ENCODE data around the gene PALLD. TPM values are rescaled to one million over a fixed set of nuclear protein-coding genes. Genes with fewer than 3 reads are reported as not detected.

The PALLD gene
- total RNA-seq, 1 donor from 2014 or later = 16.4 TPM

DNA sequence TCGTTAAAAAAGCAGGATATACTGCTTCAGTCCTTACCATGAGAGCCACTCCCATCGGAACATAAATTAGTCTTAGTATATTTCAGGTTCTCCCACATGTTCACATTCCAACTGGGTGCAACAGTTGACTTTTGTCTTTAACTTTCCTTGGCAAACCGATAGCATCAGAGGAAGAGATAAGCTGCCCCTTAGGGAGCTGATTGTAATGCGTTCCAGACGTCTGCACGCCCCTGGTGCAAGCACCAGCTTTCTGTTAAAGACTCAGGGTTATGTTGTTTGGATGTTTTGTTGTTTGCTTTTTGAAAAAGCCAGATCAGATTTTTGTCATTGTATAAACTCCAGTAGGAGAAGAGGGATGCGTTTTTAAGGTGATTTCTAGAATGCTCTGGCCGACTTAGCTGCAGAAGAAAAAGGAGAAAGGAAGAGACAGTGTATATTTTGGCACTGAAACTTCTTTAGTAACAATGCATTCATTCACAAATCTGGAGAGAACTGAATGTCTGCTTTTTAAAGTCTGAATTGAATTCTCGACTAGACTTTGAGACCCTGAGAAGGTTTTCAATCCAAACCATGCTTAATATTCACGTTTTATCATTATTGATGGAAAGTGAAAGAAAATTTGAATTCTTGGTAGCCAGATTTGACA, 352.3 kb downstream of the PALLD start:
- no peak for DNase-seq (ENCODE audit: low spot score)
- Mint-ChIP-seq H3K27me3 (ENCODE audit: unreplicated experiment) (no peaks in the 10 kb centered on the region), H3K4me3 (ENCODE audit: unreplicated experiment) (no peak overlapping the region), H3K36me3 (ENCODE audit: low read depth, unreplicated experiment) (no peaks in the 10 kb centered on the region), H3K9me3 (ENCODE audit: unreplicated experiment) (no peaks in the 10 kb centered on the region), H3K27ac (ENCODE audit: unreplicated experiment) (no peak overlapping the region), H3K4me1 (ENCODE audit: unreplicated experiment) (peaks cover 32% of the 10 kb centered on the region)
- TF ChIP-seq, protein P1, sequence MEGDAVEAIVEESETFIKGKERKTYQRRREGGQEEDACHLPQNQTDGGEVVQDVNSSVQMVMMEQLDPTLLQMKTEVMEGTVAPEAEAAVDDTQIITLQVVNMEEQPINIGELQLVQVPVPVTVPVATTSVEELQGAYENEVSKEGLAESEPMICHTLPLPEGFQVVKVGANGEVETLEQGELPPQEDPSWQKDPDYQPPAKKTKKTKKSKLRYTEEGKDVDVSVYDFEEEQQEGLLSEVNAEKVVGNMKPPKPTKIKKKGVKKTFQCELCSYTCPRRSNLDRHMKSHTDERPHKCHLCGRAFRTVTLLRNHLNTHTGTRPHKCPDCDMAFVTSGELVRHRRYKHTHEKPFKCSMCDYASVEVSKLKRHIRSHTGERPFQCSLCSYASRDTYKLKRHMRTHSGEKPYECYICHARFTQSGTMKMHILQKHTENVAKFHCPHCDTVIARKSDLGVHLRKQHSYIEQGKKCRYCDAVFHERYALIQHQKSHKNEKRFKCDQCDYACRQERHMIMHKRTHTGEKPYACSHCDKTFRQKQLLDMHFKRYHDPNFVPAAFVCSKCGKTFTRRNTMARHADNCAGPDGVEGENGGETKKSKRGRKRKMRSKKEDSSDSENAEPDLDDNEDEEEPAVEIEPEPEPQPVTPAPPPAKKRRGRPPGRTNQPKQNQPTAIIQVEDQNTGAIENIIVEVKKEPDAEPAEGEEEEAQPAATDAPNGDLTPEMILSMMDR (IDR thresholded peaks at IDR 0.05; ENCODE audit: unreplicated experiment) = no peak

DNA sequence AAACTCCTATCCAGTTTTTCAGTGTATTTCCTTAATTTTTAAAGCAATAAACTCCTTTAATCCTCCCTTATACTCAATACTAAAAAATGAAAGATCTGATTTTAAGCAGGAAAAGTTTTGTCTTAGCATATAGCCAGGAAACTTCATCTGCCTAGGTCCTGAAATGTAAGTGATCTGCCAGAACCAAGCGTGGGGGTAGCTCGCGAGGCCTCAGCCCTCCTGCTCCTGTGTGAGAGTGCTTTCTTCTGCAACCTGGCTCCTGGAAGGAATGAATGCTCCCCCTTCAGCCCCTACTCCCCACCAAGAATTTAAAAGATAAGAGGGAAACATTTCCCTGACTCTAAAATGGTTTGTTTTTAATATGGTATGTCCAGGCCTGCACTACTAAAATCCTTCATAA, 353.1 kb downstream of the PALLD start:
- Mint-ChIP-seq H3K27me3 (ENCODE audit: unreplicated experiment) (no peaks in the 10 kb centered on the region), H3K36me3 (ENCODE audit: low read depth, unreplicated experiment) (no peaks in the 10 kb centered on the region), H3K27ac (ENCODE audit: unreplicated experiment) (no peak overlapping the region), H3K9me3 (ENCODE audit: unreplicated experiment) (no peaks in the 10 kb centered on the region), H3K4me3 (ENCODE audit: unreplicated experiment) (no peak overlapping the region), H3K4me1 (ENCODE audit: unreplicated experiment) (peaks cover 32% of the 10 kb centered on the region)
- no peak for DNase-seq (ENCODE audit: low spot score)
- TF ChIP-seq, protein P1 (IDR thresholded peaks at IDR 0.05; ENCODE audit: unreplicated experiment) = no peak

DNA sequence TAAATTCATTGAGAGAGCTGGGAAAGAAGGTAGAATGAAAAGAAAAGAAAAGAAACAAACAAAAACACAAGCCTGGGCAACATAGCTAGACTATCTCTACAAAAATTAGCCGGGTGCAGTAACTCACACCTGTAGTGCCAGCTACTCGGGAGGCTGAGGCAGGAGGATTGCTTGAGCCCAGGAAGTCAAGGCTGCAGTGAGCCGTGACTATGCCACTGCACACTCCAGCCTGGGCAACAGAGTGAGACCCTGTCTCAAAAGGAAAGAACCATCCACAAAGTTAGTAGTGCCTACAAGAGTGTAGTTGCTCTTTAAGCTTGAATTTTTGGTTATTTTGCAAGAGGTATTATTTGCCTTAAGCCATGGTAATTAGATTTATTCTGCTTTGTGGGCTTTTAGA, 355.5 kb downstream of the PALLD start:
- TF ChIP-seq, protein P1 (IDR thresholded peaks at IDR 0.05; ENCODE audit: unreplicated experiment) = no peak
- H3K4me1 Mint-ChIP-seq (ENCODE audit: unreplicated experiment) = peaks cover 32% of the 10 kb centered on the region
- no peaks in the 10 kb centered on the region for H3K36me3 Mint-ChIP-seq (ENCODE audit: low read depth, unreplicated experiment)
- H3K27ac Mint-ChIP-seq (ENCODE audit: unreplicated experiment) = no peak overlapping the region
- H3K9me3 Mint-ChIP-seq (ENCODE audit: unreplicated experiment) = no peaks in the 10 kb centered on the region
- H3K27me3 Mint-ChIP-seq (ENCODE audit: unreplicated experiment) = no peaks in the 10 kb centered on the region
- no peak for DNase-seq (ENCODE audit: low spot score)
- no peak overlapping the region for H3K4me3 Mint-ChIP-seq (ENCODE audit: unreplicated experiment)

DNA sequence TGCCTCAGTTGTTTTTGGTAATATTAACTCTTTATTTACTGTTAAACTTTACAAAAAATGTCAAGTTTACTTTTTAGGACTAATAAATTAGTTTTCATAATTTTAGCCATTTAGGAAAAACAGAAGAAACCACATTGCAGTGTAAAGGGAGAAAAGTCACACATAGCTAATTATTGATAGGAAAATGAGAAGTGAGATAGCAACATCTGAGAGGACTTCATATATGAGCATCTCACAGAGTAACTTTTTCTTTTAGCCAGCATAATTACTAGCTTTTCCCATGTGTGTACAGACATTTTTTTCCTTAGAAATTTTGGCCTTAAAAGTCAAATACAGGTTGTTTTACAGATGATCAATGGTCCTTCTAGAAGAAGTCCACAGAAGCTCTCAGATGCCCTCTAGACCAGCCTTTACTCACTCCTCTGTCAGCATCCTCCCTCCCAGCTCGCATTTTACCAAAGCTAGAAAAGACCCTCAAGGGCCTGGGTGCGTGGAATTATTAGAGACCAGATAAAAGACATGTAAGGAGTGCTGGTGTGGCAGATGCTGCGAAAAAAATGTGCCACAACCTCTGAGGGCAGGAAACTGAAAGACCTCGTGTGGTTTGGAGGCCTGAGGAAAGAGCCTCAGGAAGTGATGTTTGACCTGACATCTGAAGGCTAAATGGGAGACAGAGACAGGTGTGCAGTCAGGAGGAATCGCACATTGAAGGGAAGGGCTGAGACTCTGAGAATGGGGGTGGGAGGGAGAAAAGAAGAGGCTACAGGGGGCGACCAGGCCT, 356.3 kb downstream of the PALLD start:
- no peak overlapping the region for H3K27ac Mint-ChIP-seq (ENCODE audit: unreplicated experiment)
- H3K4me1 Mint-ChIP-seq (ENCODE audit: unreplicated experiment) = peaks cover 32% of the 10 kb centered on the region
- no peak overlapping the region for H3K4me3 Mint-ChIP-seq (ENCODE audit: unreplicated experiment)
- TF ChIP-seq, protein P1 (IDR thresholded peaks at IDR 0.05; ENCODE audit: unreplicated experiment) = no peak
- no peak for DNase-seq (ENCODE audit: low spot score)
- H3K27me3 Mint-ChIP-seq (ENCODE audit: unreplicated experiment) = no peaks in the 10 kb centered on the region
- H3K36me3 Mint-ChIP-seq (ENCODE audit: low read depth, unreplicated experiment) = no peaks in the 10 kb centered on the region
- no peaks in the 10 kb centered on the region for H3K9me3 Mint-ChIP-seq (ENCODE audit: unreplicated experiment)

DNA sequence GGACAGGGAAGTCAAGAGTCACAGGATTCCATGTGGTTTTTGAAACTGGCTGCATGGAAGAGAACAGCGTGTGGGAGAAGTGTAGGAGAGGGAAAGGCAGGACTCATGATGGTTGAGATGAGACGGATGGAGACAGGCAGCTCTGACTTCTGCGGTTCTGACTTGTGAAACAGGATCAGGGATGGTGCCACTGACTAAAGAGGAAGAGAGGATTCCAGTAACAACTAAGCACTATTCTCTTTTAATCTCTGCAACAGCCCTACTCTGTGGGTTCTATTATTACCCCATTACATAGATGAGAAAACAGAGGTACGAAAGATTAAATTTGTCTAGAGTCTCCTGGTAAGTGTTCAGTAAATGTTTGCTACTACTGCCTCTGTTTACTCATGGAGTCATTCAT, 356.9 kb downstream of the PALLD start:
- no peak for DNase-seq (ENCODE audit: low spot score)
- Mint-ChIP-seq H3K4me1 (ENCODE audit: unreplicated experiment) (peaks cover 27% of the 10 kb centered on the region), H3K4me3 (ENCODE audit: unreplicated experiment) (no peak overlapping the region), H3K27ac (ENCODE audit: unreplicated experiment) (no peak overlapping the region), H3K36me3 (ENCODE audit: low read depth, unreplicated experiment) (no peaks in the 10 kb centered on the region), H3K27me3 (ENCODE audit: unreplicated experiment) (no peaks in the 10 kb centered on the region), H3K9me3 (ENCODE audit: unreplicated experiment) (no peaks in the 10 kb centered on the region)
- TF ChIP-seq, protein P1 (IDR thresholded peaks at IDR 0.05; ENCODE audit: unreplicated experiment) = no peak
